GM19324 (cell line): Measurements from ENCODE around the gene EVA1B.

Source experiments
- ATAC-seq: cut with Tn5 transposase; IDR thresholded peaks from one replicate; pipeline ENCODE4 v1.9.1; 2021; ENCODE audit warnings: mild to moderate bottlenecking, moderate library complexity; ENCODE audit not compliant: unreplicated experiment, low FRiP score

EVA1B gene

GRCh38 chr1:36285443-36286101 is 37.9 kb downstream of the EVA1B start:
- no peak for ATAC-seq

GRCh38 chr1:36284517-36284916 is 38.9 kb downstream of the EVA1B start:
- ATAC-seq, result no peak

- ATAC-seq, result no peak
Measured at GRCh38 chr1:36284061-36284460, 39.4 kb downstream of the EVA1B start.

- no peak for ATAC-seq
Measured at GRCh38 chr1:36279789-36280296, 43.6 kb downstream of the EVA1B start.

GRCh38 chr1:36279110-36279788 is 44.2 kb downstream of the EVA1B start:
- ATAC-seq, result no peak

- ATAC-seq, result no peak
Measured at GRCh38 chr1:36276688-36277087, 46.8 kb downstream of the EVA1B start.

- ATAC-seq, result no peak
Measured at GRCh38 chr1:36274201-36274600, 49.2 kb downstream of the EVA1B start.

- no peak for ATAC-seq
Measured at GRCh38 chr1:36273024-36273423, 50.4 kb downstream of the EVA1B start.
